K562 (cell line): ENCODE data around the gene LIX1L. TPM values are rescaled to one million over a fixed set of nuclear protein-coding genes. Genes with fewer than 3 reads are reported as not detected.

ENCODE experiments used
- ATAC-seq: fragments of 200-7000 bp; cut with Tn5 transposase; 3 replicates; pipeline ENCODE4 v1.9.1; 2020; ENCODE audit warnings: moderate library complexity
- BruUV-seq: library from RNA; stranded (reverse); fragments of 400-500 nt; replicated peaks from 2 replicates; lab custom pipeline; 2021; lab: Mats Ljungman, UMichigan
- CTCF ChIA-PET: fragments of 300-600 bp; formaldehyde crosslinking; extraction: SDS; loops from one replicate; lab custom pipeline; 2021; ENCODE audit warnings: low intra/inter-chr PET ratio; lab: Yijun Ruan, JAX
- POLR2A ChIA-PET: fragments of 300-600, 350-650 bp; sonication (Branson Sonifier 250); formaldehyde crosslinking; extraction: SDS; loops from one replicate; lab custom pipeline; 2021; ENCODE audit warnings: antibody characterized with exemption, inconsistent platforms; lab: Yijun Ruan, JAX
- DNase-seq, 4 experiments: peaks; one replicate each; pipeline versions ENCODE4 v3.0.0 to v3.0.0-alpha.2; 2011 to 2018; ENCODE audit warnings: low spot score in 3 of 4, mixed read lengths in 3 of 4; ENCODE audit errors: extremely low read depth in 1 of 4
- FAIRE-seq: peaks from 2 replicates; lab custom pipeline; 2011; peaks lifted over from hg19 to GRCh38; lab: Jason Lieb, UNC
- H2AFZ ChIP-seq: 2 replicates; pipeline ENCODE4 v1.6.0; 2011; ENCODE audit warnings: low read depth, low read length, control low read depth, inconsistent platforms
- H3K27ac ChIP-seq: fragments of 200-600 bp; 3 replicates; pipeline ENCODE4 v1.8.0; 2011; ENCODE audit warnings: low read depth, mild to moderate bottlenecking, control low read depth, inconsistent platforms, low read length, moderate library complexity, mixed read lengths; ENCODE audit errors: extremely low read depth
- H3K27me3 ChIP-seq, 2 experiments: fragments of 300-600 bp in 1 of 2; 2 replicates in 1 of 2; 3 replicates in 1 of 2; pipeline versions ENCODE4 v1.6.0 to v1.8.0; 2011; ENCODE audit warnings: inconsistent platforms in 2 of 2, low read length in 2 of 2, mild to moderate bottlenecking in 1 of 2, mixed read lengths in 1 of 2, moderate library complexity in 1 of 2; ENCODE audit not compliant: control insufficient read depth in 2 of 2, insufficient read depth in 2 of 2
- H3K36me3 ChIP-seq: fragments of 300-600 bp; 3 replicates; pipeline ENCODE4 v1.8.0; 2011; ENCODE audit warnings: mild to moderate bottlenecking, low read length, inconsistent platforms; ENCODE audit not compliant: control insufficient read depth, insufficient read depth
- H3K4me1 ChIP-seq, 2 experiments: fragments of 200-600 bp in 1 of 2; replicated peaks in 1 of 2; 2 replicates in 1 of 2; 3 replicates in 1 of 2; pipeline versions ENCODE4 v1.5.1 to v1.8.0; 2011; ENCODE audit warnings: inconsistent platforms in 2 of 2, low read length in 2 of 2, mild to moderate bottlenecking in 1 of 2, mixed read lengths in 1 of 2, moderate library complexity in 1 of 2; ENCODE audit not compliant: control insufficient read depth in 2 of 2, insufficient read depth in 2 of 2
- H3K4me2 ChIP-seq: 2 replicates; pipeline ENCODE4 v1.6.1; 2011; ENCODE audit warnings: low read length, control low read depth, inconsistent platforms, mixed read lengths; ENCODE audit not compliant: insufficient read depth
- H3K4me3 ChIP-seq: fragments of 200-600 bp; sonication (generic), shearing (Covaris generic); 2 replicates; pipeline ENCODE4 v1.5.1; 2016; ENCODE audit warnings: control low read depth, inconsistent platforms
- H3K79me2 ChIP-seq: fragments of 200-600 bp; 3 replicates; pipeline ENCODE4 v1.8.0; 2011; ENCODE audit warnings: low read length, inconsistent platforms; ENCODE audit not compliant: control insufficient read depth, insufficient read depth
- H3K9ac ChIP-seq, 2 experiments: 2 replicates each; pipeline versions ENCODE4 v1.6.0 to v1.6.1; 2011; ENCODE audit warnings: low read depth in 2 of 2, low read length in 2 of 2, control low read depth in 1 of 2, inconsistent platforms in 1 of 2, mild to moderate bottlenecking in 1 of 2, mixed read lengths in 1 of 2; ENCODE audit not compliant: insufficient read depth in 1 of 2
- H3K9me1 ChIP-seq: one replicate; pipeline ENCODE4 v1.6.0; 2011; ENCODE audit warnings: inconsistent platforms, mild to moderate bottlenecking, low read length, moderate library complexity; ENCODE audit not compliant: control insufficient read depth, insufficient read depth
- H3K9me3 ChIP-seq: replicated peaks from 2 replicates; pipeline ENCODE4 v1.5.1; 2011; ENCODE audit warnings: low read depth, low read length, inconsistent platforms; ENCODE audit not compliant: control insufficient read depth, insufficient read depth
- H4K20me1 ChIP-seq: replicated peaks from 2 replicates; pipeline ENCODE4 v1.6.1; 2011; ENCODE audit warnings: low read length, inconsistent platforms, mixed read lengths; ENCODE audit not compliant: control insufficient read depth, insufficient read depth
- HCFC1 ChIP-seq: IDR thresholded peaks from 2 replicates; pipeline ENCODE4 v1.6.1; 2012; ENCODE audit warnings: low read depth, low read length, improper control_type of control experiment
- LCOR ChIP-seq: sonication (generic); formaldehyde crosslinking; IDR thresholded peaks from 2 replicates; pipeline ENCODE4 v1.8.0; 2022; ENCODE audit warnings: mild to moderate bottlenecking, missing genetic modification reagents
- PHF21A ChIP-seq: fragments of 450-650 bp; IDR thresholded peaks from 2 replicates; pipeline ENCODE4 v1.6.1; 2017; ENCODE audit warnings: low read depth, borderline replicate concordance
- REST ChIP-seq, 2 experiments: fragments of 450-650 bp; formaldehyde crosslinking in 1 of 2; IDR thresholded peaks; 2 replicates each; pipeline versions ENCODE4 v1.4.0 to v1.6.1; 2014 to 2020; ENCODE audit warnings: mild to moderate bottlenecking in 2 of 2, borderline replicate concordance in 1 of 2, low read depth in 1 of 2
- RFX1 ChIP-seq: fragments of 450-650 bp; IDR thresholded peaks from 2 replicates; pipeline ENCODE4 v1.6.1; 2016; ENCODE audit warnings: mild to moderate bottlenecking, moderate library complexity
- SMAD1 ChIP-seq: fragments of 150-350 bp; IDR thresholded peaks from 2 replicates; pipeline ENCODE4 v1.6.1; 2014; ENCODE audit warnings: low read length, low read depth; ENCODE audit not compliant: partially characterized antibody
- TAF9B ChIP-seq: fragments of 450-650 bp; IDR thresholded peaks from 2 replicates; pipeline ENCODE4 v1.6.1; 2018; ENCODE audit warnings: mild to moderate bottlenecking; ENCODE audit not compliant: partially characterized antibody
- TCFL5 ChIP-seq: fragments of 250-450 bp; sonication (Bioruptor Pico); conservative IDR thresholded peaks from 2 replicates; pipeline ENCODE4 v1.6.1; 2021; ENCODE audit warnings: mild to moderate bottlenecking, moderate library complexity, matching md5 sums
- ZNF436 ChIP-seq: fragments of 250-450, 450-650 bp; sonication (Bioruptor Pico); formaldehyde crosslinking; IDR thresholded peaks from 2 replicates; pipeline ENCODE4 v1.7.0; 2020; ENCODE audit warnings: mild to moderate bottlenecking
- WGBS: fragments of 100-300 bp; shearing (Covaris generic); methylation state at CpG from one replicate; pipeline ENCODE4 v1.1.6; 2016; ENCODE audit warnings: low coverage, mixed read lengths; ENCODE audit not compliant: insufficient coverage; ENCODE audit errors: missing lambda C conversion rate; 5-methylcytosine and 5-hydroxymethylcytosine counted together
- in situ Hi-C: fragments of 300-500 bp; cut with MboI; formaldehyde crosslinking; loops from 4 replicates; pipeline ENCODE4 v1.15.0; 2018; ENCODE audit warnings: inconsistent platforms, mixed read lengths
- intact Hi-C: fragments of 100-400 bp; cut with micrococcal nuclease; formaldehyde crosslinking; loops from 2 replicates; pipeline ENCODE4 v1.14.2; 2022
- polyA plus RNA-seq, 8 experiments: library from polyadenylated mRNA; depleted of rRNA in 4 of 8; stranded (reverse) in 5 of 8; unstranded in 3 of 8; fragments of >200 nt; fragmentation: Nextera tagmentation in 2 of 8; fragmentation: Illumina TruSeq in 1 of 8; extraction: Ambion mirVana in 2 of 8; extraction: Trizol in 1 of 8; gene quantifications; 2 replicates each; pipeline versions ENCODE4 v1.2.1 to v1.2.3, GENCODE V29; 2011 to 2014; ENCODE audit warnings: inconsistent platforms in 1 of 8, missing spikeins in 1 of 8
- total RNA-seq, 7 experiments: library from RNA; depleted of rRNA in 6 of 7; stranded (reverse); fragments of >200 nt in 6 of 7; fragmentation: Illumina TruSeq in 2 of 7; extraction: Trizol in 2 of 7; gene quantifications; 2 replicates each; pipeline versions ENCODE4 v1.2.1 to v1.2.3, GENCODE V29; 2011 to 2021; ENCODE audit warnings: low replicate concordance in 1 of 7

LIX1L gene
- total and polyA plus RNA-seq, 9 of the 15 experiments (the other 6 are each of a cell fraction or from before 2014, with no cell fraction given) = 4.6 to 26.5 (median 12.5) TPM

GRCh38 chr1:145918144-145918991 lies 39.4 kb downstream of the LIX1L start, which contains the start of gene PEX11B:
TSS of gene PEX11B (minus strand) at chr1:145918717. CDS start at chr1:145918688, 29 bp downstream.
- intact Hi-C loops = no loop called here
- Histone ChIP-seq H2AFZ (peak within 1 kb of the TSS; percentile 98), H3K36me3 (peaks cover 21% of the 10 kb centered on the region; the same call in 2 of the 3 replicates), H3K9me3 (no peaks in the 10 kb centered on the region), H3K27me3 (no peaks in the 10 kb centered on the region), H3K27ac (peak within 1 kb of the TSS; percentile 96), H3K9ac (peak within 1 kb of the TSS; percentile 85 to 90), H3K4me3 (peak within 1 kb of the TSS; percentile 63), H3K4me1 (peaks cover 7 to 23% of the 10 kb centered on the region in 2 experiments; a peak in 4 of 5 replicates), H3K4me2 (peak within 1 kb of the TSS; percentile 93), H3K79me2 (peaks cover 8% of the 10 kb centered on the region), H3K9me1 (no peaks in the 10 kb centered on the region), H4K20me1 (no peaks in the 10 kb centered on the region)
- DNase-seq (peak; percentile 84 to 92 (median 88)), FAIRE-seq (peak; percentile 84), ATAC-seq (peak; percentile 86)
- in situ Hi-C loops = no loop called here
- ChIA-PET POLR2A (interaction anchor here (0.9 to 2.3 kb wide), 9 partner anchors 9 to 98 kb away, joined by 3 to 18 read pairs (median 5); partner anchors contain the start of genes ANKRD34A, PIAS3, POLR3GL and RBM8A), CTCF (interaction anchor here (0.7 kb wide), 1 partner anchor 95 kb away, joined by 3 read pairs; no protein-coding TSS in a partner anchor)
- BruUV-seq = no TSS peak
- WGBS = 0% methylated on average over 46 of the region's 51 CpGs
- TF ChIP-seq ZNF436 (no peak), HCFC1 (peak; percentile 56; the same call in 1 of the 2 replicates), SMAD1 (peak; percentile 27), RFX1 (no peak), REST (IDR thresholded peaks at IDR 0.05; ENCODE audit: borderline replicate concordance) (no peak), REST (CRISPR knock-in tag; IDR thresholded peaks at IDR 0.05; ENCODE audit: low read depth) (no peak), LCOR (0 out of 2 replicates have a peak, but pooled peaks have one; percentile 15), TAF9B (no peak), TCFL5 (CRISPR knock-in tag) (no peak), PHF21A (no peak)
